SK-N-SH (cell line): ENCODE data around the gene RHBDL2. TPM values are rescaled to one million over a fixed set of nuclear protein-coding genes. Genes with fewer than 3 reads are reported as not detected.

Source experiments
- CTCF ChIA-PET: fragments of 300-600, 350-600 bp; formaldehyde crosslinking; extraction: SDS; loops from one replicate; lab custom pipeline; 2021; lab: Yijun Ruan, JAX
- POLR2A ChIA-PET: fragments of 350-600 bp; sonication (Branson Sonifier 250); formaldehyde crosslinking; extraction: SDS; loops from one replicate; lab custom pipeline; 2020; ENCODE audit warnings: antibody characterized with exemption, inconsistent platforms; lab: Yijun Ruan, JAX
- DNase-seq: peaks from one replicate; pipeline ENCODE4 v3.0.0; 2012
- H2AFZ ChIP-seq: fragments of 200-600 bp; sonication (generic); 2 replicates; pipeline ENCODE4 v1.8.1; 2016; ENCODE audit warnings: antibody characterized with exemption, mild to moderate bottlenecking, low read depth
- H3F3A ChIP-seq: fragments of 200-600 bp; sonication (generic); replicated peaks from 2 replicates; pipeline ENCODE3; 2016; ENCODE audit warnings: antibody characterized with exemption, mild to moderate bottlenecking; ENCODE audit not compliant: insufficient read depth
- H3K27ac ChIP-seq, 2 experiments: fragments of 200-500 bp in 1 of 2; fragments of 200-600 bp in 1 of 2; sonication (Bioruptor generic) in 1 of 2; sonication (generic), shearing (Covaris generic) in 1 of 2; 2 replicates each; pipeline versions ENCODE4 v1.5.1 to v1.6.1; 2014 to 2016; ENCODE audit warnings: low read depth in 2 of 2, inconsistent platforms in 1 of 2, low read length in 1 of 2, mild to moderate bottlenecking in 1 of 2, mixed read lengths in 1 of 2
- H3K27me3 ChIP-seq: fragments of 200-600 bp; sonication (generic), shearing (Covaris generic); 2 replicates; pipeline ENCODE4 v1.6.1; 2016; ENCODE audit warnings: mixed run types; ENCODE audit not compliant: insufficient read depth
- H3K36me3 ChIP-seq, 2 experiments: fragments of 200-500 bp in 1 of 2; fragments of 200-600 bp in 1 of 2; sonication (Bioruptor generic) in 1 of 2; sonication (generic) in 1 of 2; replicated peaks in 1 of 2; 2 replicates each; pipeline versions ENCODE3 to v1.5.1; 2014 to 2016; ENCODE audit warnings: low read length in 1 of 2, mild to moderate bottlenecking in 1 of 2; ENCODE audit not compliant: insufficient read depth in 2 of 2, control insufficient read depth in 1 of 2
- H3K4me1 ChIP-seq, 2 experiments: fragments of 200-500 bp in 1 of 2; fragments of 200-600 bp in 1 of 2; sonication (Bioruptor generic) in 1 of 2; sonication (generic), shearing (Covaris generic) in 1 of 2; 2 replicates each; pipeline versions ENCODE4 v1.5.1 to v1.6.1; 2014 to 2016; ENCODE audit warnings: low read depth in 1 of 2, low read length in 1 of 2, mixed run types in 1 of 2; ENCODE audit not compliant: insufficient read depth in 2 of 2, control insufficient read depth in 1 of 2
- H3K4me2 ChIP-seq: fragments of 200-600 bp; sonication (generic), shearing (Covaris generic); 2 replicates; pipeline ENCODE4 v1.6.1; 2017; ENCODE audit warnings: mixed run types
- H3K4me3 ChIP-seq, 2 experiments: fragments of 200-500 bp in 1 of 2; fragments of 200-600 bp in 1 of 2; sonication (Bioruptor generic) in 1 of 2; sonication (generic), shearing (Covaris generic) in 1 of 2; 2 replicates each; pipeline versions ENCODE4 v1.5.1 to v1.8.1; 2014 to 2016; ENCODE audit warnings: low read depth in 2 of 2, inconsistent platforms in 1 of 2, low read length in 1 of 2, mild to moderate bottlenecking in 1 of 2, mixed read lengths in 1 of 2, moderate library complexity in 1 of 2
- H3K79me2 ChIP-seq: fragments of 200-600 bp; sonication (generic); 2 replicates; pipeline ENCODE4 v1.8.1; 2017; ENCODE audit warnings: mild to moderate bottlenecking; ENCODE audit not compliant: insufficient read depth
- H3K9ac ChIP-seq: fragments of 200-600 bp; sonication (generic); 2 replicates; pipeline ENCODE4 v1.6.1; 2017; ENCODE audit warnings: mixed run types
- H3K9me2 ChIP-seq: fragments of 200-600 bp; sonication (generic); 2 replicates; pipeline ENCODE4 v1.6.1; 2017; ENCODE audit warnings: mixed run types
- H3K9me3 ChIP-seq: fragments of 200-600 bp; sonication (generic); 2 replicates; pipeline ENCODE4 v1.6.1; 2017; ENCODE audit warnings: mixed run types, mild to moderate bottlenecking, moderate library complexity
- H4K20me1 ChIP-seq: fragments of 200-600 bp; sonication (generic); 2 replicates; pipeline ENCODE4 v1.6.1; 2017; ENCODE audit warnings: mild to moderate bottlenecking, mixed run types; ENCODE audit not compliant: insufficient read depth
- EP300 ChIP-seq, 2 experiments: IDR thresholded peaks; 2 replicates each; pipeline versions ENCODE4 v1.4.0 to v1.6.1; 2012; ENCODE audit warnings: borderline replicate concordance in 1 of 2, low read depth in 1 of 2, low read length in 1 of 2
- EZH2phosphoT487 ChIP-seq: fragments of 200-600 bp; sonication (generic); IDR thresholded peaks from 2 replicates; pipeline ENCODE4 v1.6.1; 2017; ENCODE audit warnings: low read depth, mixed run types, mild to moderate bottlenecking, antibody characterized with exemption, moderate library complexity, borderline replicate concordance
- FOSL2 ChIP-seq: IDR thresholded peaks from 2 replicates; pipeline ENCODE4 v1.4.0; 2012; ENCODE audit warnings: low read depth, mild to moderate bottlenecking, moderate library complexity, borderline replicate concordance
- FOXJ3 ChIP-seq: sonication (generic); formaldehyde crosslinking; IDR thresholded peaks from 2 replicates; pipeline ENCODE4 v1.5.1; 2020; ENCODE audit warnings: mild to moderate bottlenecking, missing genetic modification reagents
- FOXM1 ChIP-seq: IDR thresholded peaks from 2 replicates; pipeline ENCODE4 v1.4.0; 2012; ENCODE audit warnings: low read depth, mild to moderate bottlenecking
- GABPA ChIP-seq: IDR thresholded peaks from 2 replicates; pipeline ENCODE4 v1.4.0; 2012; ENCODE audit warnings: low read depth, mild to moderate bottlenecking
- GATA2 ChIP-seq: sonication (generic); formaldehyde crosslinking; IDR thresholded peaks from 2 replicates; pipeline ENCODE4 v1.5.0; 2020; ENCODE audit warnings: mild to moderate bottlenecking, missing genetic modification reagents
- JUND ChIP-seq: IDR thresholded peaks from 2 replicates; pipeline ENCODE4 v1.4.0; 2012
- MEF2A ChIP-seq: IDR thresholded peaks from 2 replicates; pipeline ENCODE4 v1.4.0; 2012; ENCODE audit warnings: low read depth, borderline replicate concordance
- MXI1 ChIP-seq: IDR thresholded peaks from 2 replicates; pipeline ENCODE4 v1.6.1; 2012; ENCODE audit warnings: mild to moderate bottlenecking, low read depth, low read length, improper control_type of control experiment
- NFIC ChIP-seq: IDR thresholded peaks from 2 replicates; pipeline ENCODE4 v1.4.0; 2012; ENCODE audit warnings: borderline replicate concordance
- NRF1 ChIP-seq: IDR thresholded peaks from 2 replicates; pipeline ENCODE4 v1.6.1; 2012; ENCODE audit warnings: low read depth, mild to moderate bottlenecking, low read length
- POLR2AphosphoS5 ChIP-seq: IDR thresholded peaks from 2 replicates; pipeline ENCODE4 v1.6.1; 2012; ENCODE audit warnings: low read depth, low read length
- RAD21 ChIP-seq: IDR thresholded peaks from 2 replicates; pipeline ENCODE4 v1.6.1; 2012; ENCODE audit warnings: mild to moderate bottlenecking, low read length
- RCOR1 ChIP-seq: fragments of 150-350 bp; IDR thresholded peaks from 2 replicates; pipeline ENCODE4 v1.6.1; 2017; ENCODE audit warnings: antibody characterized with exemption, low read length
- RFX5 ChIP-seq: IDR thresholded peaks from 2 replicates; pipeline ENCODE4 v1.6.1; 2012; ENCODE audit warnings: mild to moderate bottlenecking, improper control_type of control experiment, low read length
- SIN3A ChIP-seq: IDR thresholded peaks from 2 replicates; pipeline ENCODE4 v1.6.1; 2012; ENCODE audit warnings: low read depth, mild to moderate bottlenecking, low read length, moderate library complexity, borderline replicate concordance
- SMC3 ChIP-seq: IDR thresholded peaks from 2 replicates; pipeline ENCODE4 v1.6.1; 2012; ENCODE audit warnings: low read depth, low read length, improper control_type of control experiment
- TCF12 ChIP-seq: IDR thresholded peaks from 2 replicates; pipeline ENCODE4 v1.4.0; 2012
- TEAD4 ChIP-seq: IDR thresholded peaks from 2 replicates; pipeline ENCODE4 v1.4.0; 2012; ENCODE audit warnings: mild to moderate bottlenecking, borderline replicate concordance; ENCODE audit not compliant: insufficient read depth
- WGBS: methylation state at CpG from one replicate; pipeline ENCODE4 v1.1.6; 2017; ENCODE audit warnings: low lambda C conversion rate; 5-methylcytosine and 5-hydroxymethylcytosine counted together
- polyA plus RNA-seq, 3 experiments: library from polyadenylated mRNA; depleted of rRNA; stranded (reverse); fragments of >200 nt; gene quantifications; 2 replicates each; pipeline ENCODE4 v1.2.3, GENCODE V29; 2012
- TF ChIP-seq, protein P1 (sequence below): IDR thresholded peaks from 2 replicates; pipeline ENCODE4; 2012
- TF ChIP-seq, protein P2 (sequence below): IDR thresholded peaks from 2 replicates; pipeline ENCODE4 v1.4.0; 2012; ENCODE audit warnings: low read depth, borderline replicate concordance
- TF ChIP-seq, protein P3 (sequence below): fragments of 200-600 bp; sonication (generic); IDR thresholded peaks from 2 replicates; pipeline ENCODE4 v1.6.1; 2017; ENCODE audit warnings: antibody characterized with exemption, mild to moderate bottlenecking, moderate library complexity
- TF ChIP-seq, protein P4 (sequence below): IDR thresholded peaks from 2 replicates; pipeline ENCODE4 v1.4.0; 2012; ENCODE audit warnings: low read depth, borderline replicate concordance
- TF ChIP-seq, protein P5 (sequence below): IDR thresholded peaks from 2 replicates; pipeline ENCODE4 v1.4.0; 2012; ENCODE audit warnings: low read depth
- TF ChIP-seq, protein P6 (sequence below): IDR thresholded peaks from 2 replicates; pipeline ENCODE4 v1.6.1; 2012; ENCODE audit warnings: mild to moderate bottlenecking, low read depth, low read length, moderate library complexity

Gene RHBDL2
- polyA plus RNA-seq, 1 of the 3 experiments (the other 2 are of a cell fraction), result 0.07 TPM

DNA sequence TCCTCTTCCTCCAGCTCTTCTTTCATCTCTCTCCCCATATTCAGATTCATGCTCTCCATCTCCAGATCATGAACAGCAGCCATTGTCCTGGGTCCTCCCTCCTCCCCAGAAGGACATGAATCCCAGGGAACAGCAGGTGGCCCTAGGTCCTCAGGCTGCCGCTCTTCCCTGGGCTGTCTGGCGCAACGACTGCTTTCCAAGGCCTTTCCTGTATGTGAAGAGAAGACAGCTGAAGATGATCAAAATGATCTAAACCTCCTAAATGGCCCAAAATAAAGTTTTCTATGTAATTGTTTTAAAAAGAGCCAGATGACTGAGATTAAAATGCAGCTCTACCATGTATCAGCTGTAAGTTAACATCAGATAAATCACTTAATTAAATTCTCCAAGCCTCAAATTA is 22.5 kb downstream of the RHBDL2 start:
- no peak overlapping the region; a peak in 1 of 4 replicates for H3K27ac ChIP-seq
- no peaks in the 10 kb centered on the region for H3K36me3 ChIP-seq
- no peak overlapping the region for H3K9ac ChIP-seq
- H3K9me3 ChIP-seq, result no peaks in the 10 kb centered on the region
- H3K27me3 ChIP-seq, result no peaks in the 10 kb centered on the region
- 43% methylated on average over 3 of the region's 3 CpGs for WGBS
- POLR2A ChIA-PET, result no interaction called here
- peaks cover 0 to 8% of the 10 kb centered on the region in 2 experiments; a peak in 1 of 4 replicates for H3K4me1 ChIP-seq
- DNase-seq, result peak; percentile 64
- H3F3A ChIP-seq, result no peaks in the 10 kb centered on the region
- CTCF ChIA-PET, result interaction anchor here (0.7 to 1.9 kb wide), 7 partner anchors 11 to 346 kb away, joined by 3 to 9 read pairs (median 4); no protein-coding TSS in a partner anchor
- no peaks in the 10 kb centered on the region for H3K9me2 ChIP-seq
- no peaks in the 10 kb centered on the region for H4K20me1 ChIP-seq
- no peaks in the 10 kb centered on the region for H3K79me2 ChIP-seq
- no peak overlapping the region for H3K4me2 ChIP-seq
- H3K4me3 ChIP-seq, result no peak overlapping the region
- H2AFZ ChIP-seq, result no peak overlapping the region
- TF ChIP-seq MXI1 (no peak), NFIC (no peak), TEAD4 (no peak), GATA2 (CRISPR knock-in tag) (peak; percentile 61), POLR2AphosphoS5 (peak; percentile 14; the same call in 1 of the 2 replicates), SMC3 (0 out of 2 replicates have a peak, but pooled peaks have one; percentile 24), FOXJ3 (CRISPR knock-in tag) (no peak), GABPA (no peak), EP300 (IDR thresholded peaks at IDR 0.05; ENCODE audit: borderline replicate concordance in 1 of 2, low read depth in 1 of 2, low read length in 1 of 2) (no peak; a peak in 1 of 4 replicates), RCOR1 (0 out of 2 replicates have a peak, but pooled peaks have one; percentile 15), SIN3A (no peak), EZH2phosphoT487 (no peak), FOSL2 (no peak), MEF2A (no peak), RFX5 (no peak), NRF1 (no peak), FOXM1 (no peak), TCF12 (no peak), JUND (no peak), RAD21 (peak; percentile 67)
- TF ChIP-seq, protein P1, sequence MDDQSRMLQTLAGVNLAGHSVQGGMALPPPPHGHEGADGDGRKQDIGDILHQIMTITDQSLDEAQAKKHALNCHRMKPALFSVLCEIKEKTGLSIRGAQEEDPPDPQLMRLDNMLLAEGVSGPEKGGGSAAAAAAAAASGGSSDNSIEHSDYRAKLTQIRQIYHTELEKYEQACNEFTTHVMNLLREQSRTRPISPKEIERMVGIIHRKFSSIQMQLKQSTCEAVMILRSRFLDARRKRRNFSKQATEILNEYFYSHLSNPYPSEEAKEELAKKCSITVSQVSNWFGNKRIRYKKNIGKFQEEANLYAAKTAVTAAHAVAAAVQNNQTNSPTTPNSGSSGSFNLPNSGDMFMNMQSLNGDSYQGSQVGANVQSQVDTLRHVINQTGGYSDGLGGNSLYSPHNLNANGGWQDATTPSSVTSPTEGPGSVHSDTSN, result no peak
- TF ChIP-seq, protein P2, sequence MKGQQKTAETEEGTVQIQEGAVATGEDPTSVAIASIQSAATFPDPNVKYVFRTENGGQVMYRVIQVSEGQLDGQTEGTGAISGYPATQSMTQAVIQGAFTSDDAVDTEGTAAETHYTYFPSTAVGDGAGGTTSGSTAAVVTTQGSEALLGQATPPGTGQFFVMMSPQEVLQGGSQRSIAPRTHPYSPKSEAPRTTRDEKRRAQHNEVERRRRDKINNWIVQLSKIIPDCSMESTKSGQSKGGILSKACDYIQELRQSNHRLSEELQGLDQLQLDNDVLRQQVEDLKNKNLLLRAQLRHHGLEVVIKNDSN, result no peak
- TF ChIP-seq, protein P3, sequence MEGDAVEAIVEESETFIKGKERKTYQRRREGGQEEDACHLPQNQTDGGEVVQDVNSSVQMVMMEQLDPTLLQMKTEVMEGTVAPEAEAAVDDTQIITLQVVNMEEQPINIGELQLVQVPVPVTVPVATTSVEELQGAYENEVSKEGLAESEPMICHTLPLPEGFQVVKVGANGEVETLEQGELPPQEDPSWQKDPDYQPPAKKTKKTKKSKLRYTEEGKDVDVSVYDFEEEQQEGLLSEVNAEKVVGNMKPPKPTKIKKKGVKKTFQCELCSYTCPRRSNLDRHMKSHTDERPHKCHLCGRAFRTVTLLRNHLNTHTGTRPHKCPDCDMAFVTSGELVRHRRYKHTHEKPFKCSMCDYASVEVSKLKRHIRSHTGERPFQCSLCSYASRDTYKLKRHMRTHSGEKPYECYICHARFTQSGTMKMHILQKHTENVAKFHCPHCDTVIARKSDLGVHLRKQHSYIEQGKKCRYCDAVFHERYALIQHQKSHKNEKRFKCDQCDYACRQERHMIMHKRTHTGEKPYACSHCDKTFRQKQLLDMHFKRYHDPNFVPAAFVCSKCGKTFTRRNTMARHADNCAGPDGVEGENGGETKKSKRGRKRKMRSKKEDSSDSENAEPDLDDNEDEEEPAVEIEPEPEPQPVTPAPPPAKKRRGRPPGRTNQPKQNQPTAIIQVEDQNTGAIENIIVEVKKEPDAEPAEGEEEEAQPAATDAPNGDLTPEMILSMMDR, result no peak
- TF ChIP-seq, protein P4, sequence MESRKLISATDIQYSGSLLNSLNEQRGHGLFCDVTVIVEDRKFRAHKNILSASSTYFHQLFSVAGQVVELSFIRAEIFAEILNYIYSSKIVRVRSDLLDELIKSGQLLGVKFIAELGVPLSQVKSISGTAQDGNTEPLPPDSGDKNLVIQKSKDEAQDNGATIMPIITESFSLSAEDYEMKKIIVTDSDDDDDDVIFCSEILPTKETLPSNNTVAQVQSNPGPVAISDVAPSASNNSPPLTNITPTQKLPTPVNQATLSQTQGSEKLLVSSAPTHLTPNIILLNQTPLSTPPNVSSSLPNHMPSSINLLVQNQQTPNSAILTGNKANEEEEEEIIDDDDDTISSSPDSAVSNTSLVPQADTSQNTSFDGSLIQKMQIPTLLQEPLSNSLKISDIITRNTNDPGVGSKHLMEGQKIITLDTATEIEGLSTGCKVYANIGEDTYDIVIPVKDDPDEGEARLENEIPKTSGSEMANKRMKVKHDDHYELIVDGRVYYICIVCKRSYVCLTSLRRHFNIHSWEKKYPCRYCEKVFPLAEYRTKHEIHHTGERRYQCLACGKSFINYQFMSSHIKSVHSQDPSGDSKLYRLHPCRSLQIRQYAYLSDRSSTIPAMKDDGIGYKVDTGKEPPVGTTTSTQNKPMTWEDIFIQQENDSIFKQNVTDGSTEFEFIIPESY, result no peak
- TF ChIP-seq, protein P5, sequence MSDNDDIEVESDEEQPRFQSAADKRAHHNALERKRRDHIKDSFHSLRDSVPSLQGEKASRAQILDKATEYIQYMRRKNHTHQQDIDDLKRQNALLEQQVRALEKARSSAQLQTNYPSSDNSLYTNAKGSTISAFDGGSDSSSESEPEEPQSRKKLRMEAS, result no peak
- TF ChIP-seq, protein P6, sequence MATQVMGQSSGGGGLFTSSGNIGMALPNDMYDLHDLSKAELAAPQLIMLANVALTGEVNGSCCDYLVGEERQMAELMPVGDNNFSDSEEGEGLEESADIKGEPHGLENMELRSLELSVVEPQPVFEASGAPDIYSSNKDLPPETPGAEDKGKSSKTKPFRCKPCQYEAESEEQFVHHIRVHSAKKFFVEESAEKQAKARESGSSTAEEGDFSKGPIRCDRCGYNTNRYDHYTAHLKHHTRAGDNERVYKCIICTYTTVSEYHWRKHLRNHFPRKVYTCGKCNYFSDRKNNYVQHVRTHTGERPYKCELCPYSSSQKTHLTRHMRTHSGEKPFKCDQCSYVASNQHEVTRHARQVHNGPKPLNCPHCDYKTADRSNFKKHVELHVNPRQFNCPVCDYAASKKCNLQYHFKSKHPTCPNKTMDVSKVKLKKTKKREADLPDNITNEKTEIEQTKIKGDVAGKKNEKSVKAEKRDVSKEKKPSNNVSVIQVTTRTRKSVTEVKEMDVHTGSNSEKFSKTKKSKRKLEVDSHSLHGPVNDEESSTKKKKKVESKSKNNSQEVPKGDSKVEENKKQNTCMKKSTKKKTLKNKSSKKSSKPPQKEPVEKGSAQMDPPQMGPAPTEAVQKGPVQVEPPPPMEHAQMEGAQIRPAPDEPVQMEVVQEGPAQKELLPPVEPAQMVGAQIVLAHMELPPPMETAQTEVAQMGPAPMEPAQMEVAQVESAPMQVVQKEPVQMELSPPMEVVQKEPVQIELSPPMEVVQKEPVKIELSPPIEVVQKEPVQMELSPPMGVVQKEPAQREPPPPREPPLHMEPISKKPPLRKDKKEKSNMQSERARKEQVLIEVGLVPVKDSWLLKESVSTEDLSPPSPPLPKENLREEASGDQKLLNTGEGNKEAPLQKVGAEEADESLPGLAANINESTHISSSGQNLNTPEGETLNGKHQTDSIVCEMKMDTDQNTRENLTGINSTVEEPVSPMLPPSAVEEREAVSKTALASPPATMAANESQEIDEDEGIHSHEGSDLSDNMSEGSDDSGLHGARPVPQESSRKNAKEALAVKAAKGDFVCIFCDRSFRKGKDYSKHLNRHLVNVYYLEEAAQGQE, result no peak
